Stimulated activated CD4-positive, alpha-beta T cell treated with anti-CD3 and anti-CD28 coated beads, Interleukin-4, amount 100 ng/mL, for 1 hour (primary cell): ENCODE measurements around the gene NFATC2IP.
"Not testable (repeated sequence)": the region's sequence is repeated elsewhere in the genome, so short reads cannot be mapped to it uniquely, and the experiment has no call there.

Source experiments
- DNase-seq: peaks from one replicate; pipeline ENCODE4 v3.0.0-alpha.2; 2020

Gene NFATC2IP

DNA sequence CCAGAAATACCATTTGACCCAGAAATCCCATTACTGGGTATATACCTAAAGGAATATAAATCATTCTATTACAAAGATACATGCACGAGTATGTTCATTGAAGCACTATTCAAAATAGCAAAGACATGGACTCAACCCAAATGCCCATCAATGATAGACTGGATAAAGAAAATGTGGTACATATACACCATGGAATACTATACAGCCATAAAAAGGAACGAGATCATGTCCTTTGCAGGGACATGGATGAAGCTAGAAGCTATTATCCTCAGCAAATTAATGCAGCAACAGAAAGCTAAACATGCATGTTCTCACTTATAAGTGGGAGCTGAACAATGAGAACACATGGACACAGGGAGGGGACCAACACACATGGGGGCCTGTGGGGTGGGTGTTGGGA lies 24.5 kb upstream of the NFATC2IP start:
- not testable (repeated sequence) for DNase-seq

DNA sequence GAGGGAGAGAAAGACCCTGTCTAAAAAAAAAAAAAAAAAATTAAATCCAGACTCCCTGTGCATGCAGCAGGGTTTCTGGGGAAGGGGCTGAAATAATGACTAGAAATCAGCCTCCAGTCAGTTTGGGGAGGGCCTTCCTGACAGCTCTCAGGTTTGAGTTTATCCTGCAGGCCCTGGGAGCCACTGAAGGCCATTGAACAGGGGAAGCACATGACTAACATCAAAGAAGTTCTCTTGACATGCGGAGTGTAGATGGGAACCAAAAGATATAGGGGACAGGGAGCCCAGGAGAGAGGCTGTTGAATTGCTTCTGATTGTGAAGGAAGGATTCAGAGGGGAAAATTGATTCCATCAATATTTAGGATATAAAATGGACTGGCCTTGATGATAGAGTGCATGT lies 22.9 kb upstream of the NFATC2IP start:
- no peak for DNase-seq

DNA sequence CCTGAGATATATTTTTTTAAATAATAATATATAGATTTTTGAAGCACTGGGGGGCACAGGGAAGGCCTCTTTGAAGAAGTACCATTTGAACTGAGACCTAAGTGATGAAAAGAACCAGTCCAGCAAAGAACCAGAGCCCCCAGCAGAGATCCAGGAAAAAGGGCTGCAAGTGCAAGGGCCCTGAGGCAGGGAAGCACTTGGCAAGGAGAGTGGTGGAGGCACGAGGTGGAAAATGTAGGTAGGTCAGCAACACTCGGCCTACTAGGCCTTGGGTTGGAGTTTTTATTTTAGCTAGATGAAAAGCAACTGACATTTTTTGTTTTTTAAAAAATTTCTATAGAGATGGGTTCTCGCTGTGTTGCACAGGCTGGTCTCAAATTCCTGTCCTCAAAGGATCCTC lies 20.5 kb upstream of the NFATC2IP start:
- DNase-seq, result no peak

DNA sequence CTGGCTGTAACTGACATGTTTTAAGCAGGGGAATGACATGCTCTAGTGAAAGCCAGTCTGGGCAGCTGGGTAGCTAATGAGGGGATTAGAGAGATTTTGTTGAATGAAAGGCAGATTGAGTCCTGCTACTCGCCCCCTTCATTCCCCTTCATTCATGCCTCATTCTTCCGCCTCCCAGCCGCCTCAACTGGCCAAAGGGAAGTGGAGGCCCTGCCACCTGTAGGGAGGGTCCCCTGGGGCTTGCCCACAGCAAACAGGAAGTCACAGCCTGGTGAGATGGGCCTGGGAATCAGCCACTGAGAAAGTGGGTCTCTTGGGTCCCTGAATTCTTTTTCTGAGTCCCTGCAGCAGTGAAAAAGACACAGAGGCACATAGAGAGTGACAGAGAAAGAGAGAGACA lies 20.1 kb upstream of the NFATC2IP start:
- DNase-seq, result no peak

DNA sequence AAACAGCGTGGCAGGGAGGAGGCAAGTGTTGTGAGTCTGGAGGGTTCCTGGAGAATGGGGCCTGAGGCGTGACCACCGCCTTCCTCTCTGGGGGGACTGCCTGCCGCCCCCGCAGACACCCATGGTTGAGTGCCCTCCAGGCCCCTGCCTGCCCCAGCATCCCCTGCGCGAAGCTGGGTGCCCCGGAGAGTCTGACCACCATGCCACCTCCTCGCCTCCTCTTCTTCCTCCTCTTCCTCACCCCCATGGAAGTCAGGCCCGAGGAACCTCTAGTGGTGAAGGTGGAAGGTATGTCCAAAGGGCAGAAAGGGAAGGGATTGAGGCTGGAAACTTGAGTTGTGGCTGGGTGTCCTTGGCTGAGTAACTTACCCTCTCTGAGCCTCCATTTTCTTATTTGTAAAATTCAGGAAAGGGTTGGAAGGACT lies 18.9 kb upstream of the NFATC2IP start, which contains the start of gene CD19:
TSS of gene CD19 (plus strand) at position 171 of the 425 bp plus-strand sequence. CDS start at position 201, 30 bp downstream.
- no peak for DNase-seq

DNA sequence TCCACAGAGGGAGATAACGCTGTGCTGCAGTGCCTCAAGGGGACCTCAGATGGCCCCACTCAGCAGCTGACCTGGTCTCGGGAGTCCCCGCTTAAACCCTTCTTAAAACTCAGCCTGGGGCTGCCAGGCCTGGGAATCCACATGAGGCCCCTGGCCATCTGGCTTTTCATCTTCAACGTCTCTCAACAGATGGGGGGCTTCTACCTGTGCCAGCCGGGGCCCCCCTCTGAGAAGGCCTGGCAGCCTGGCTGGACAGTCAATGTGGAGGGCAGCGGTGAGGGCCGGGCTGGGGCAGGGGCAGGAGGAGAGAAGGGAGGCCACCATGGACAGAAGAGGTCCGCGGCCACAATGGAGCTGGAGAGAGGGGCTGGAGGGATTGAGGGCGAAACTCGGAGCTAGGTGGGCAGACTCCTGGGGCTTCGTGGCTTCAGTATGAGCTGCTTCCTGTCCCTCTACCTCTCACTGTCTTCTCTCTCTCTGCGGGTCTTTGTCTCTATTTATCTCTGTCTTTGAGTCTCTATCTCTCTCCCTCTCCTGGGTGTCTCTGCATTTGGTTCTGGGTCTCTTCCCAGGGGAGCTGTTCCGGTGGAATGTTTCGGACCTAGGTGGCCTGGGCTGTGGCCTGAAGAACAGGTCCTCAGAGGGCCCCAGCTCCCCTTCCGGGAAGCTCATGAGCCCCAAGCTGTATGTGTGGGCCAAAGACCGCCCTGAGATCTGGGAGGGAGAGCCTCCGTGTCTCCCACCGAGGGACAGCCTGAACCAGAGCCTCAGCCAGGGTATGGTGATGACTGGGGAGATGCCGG lies 18.2 kb upstream of the NFATC2IP start:
- no peak for DNase-seq

DNA sequence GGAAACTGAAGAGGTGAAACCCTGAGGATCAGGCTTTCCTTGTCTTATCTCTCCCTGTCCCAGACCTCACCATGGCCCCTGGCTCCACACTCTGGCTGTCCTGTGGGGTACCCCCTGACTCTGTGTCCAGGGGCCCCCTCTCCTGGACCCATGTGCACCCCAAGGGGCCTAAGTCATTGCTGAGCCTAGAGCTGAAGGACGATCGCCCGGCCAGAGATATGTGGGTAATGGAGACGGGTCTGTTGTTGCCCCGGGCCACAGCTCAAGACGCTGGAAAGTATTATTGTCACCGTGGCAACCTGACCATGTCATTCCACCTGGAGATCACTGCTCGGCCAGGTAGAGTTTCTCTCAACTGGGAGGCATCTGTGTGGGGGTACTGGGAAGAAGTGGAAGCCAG lies 17.6 kb upstream of the NFATC2IP start:
- no peak for DNase-seq

DNA sequence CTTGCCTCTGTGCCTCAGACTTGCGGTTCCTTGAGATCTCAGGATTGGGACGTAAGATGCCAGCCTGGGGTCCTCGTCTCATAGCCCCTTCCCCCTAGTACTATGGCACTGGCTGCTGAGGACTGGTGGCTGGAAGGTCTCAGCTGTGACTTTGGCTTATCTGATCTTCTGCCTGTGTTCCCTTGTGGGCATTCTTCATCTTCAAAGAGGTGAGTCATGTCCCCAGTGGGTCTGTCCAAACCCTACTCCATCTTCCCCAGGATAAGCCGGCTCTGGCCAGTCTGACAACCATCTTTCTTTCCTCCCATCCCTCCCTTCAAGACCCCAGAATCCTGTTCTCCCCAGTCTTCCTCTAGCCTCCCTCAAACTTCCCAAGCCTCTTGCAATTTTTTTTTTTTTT lies 15.4 kb upstream of the NFATC2IP start:
- no peak for DNase-seq

DNA sequence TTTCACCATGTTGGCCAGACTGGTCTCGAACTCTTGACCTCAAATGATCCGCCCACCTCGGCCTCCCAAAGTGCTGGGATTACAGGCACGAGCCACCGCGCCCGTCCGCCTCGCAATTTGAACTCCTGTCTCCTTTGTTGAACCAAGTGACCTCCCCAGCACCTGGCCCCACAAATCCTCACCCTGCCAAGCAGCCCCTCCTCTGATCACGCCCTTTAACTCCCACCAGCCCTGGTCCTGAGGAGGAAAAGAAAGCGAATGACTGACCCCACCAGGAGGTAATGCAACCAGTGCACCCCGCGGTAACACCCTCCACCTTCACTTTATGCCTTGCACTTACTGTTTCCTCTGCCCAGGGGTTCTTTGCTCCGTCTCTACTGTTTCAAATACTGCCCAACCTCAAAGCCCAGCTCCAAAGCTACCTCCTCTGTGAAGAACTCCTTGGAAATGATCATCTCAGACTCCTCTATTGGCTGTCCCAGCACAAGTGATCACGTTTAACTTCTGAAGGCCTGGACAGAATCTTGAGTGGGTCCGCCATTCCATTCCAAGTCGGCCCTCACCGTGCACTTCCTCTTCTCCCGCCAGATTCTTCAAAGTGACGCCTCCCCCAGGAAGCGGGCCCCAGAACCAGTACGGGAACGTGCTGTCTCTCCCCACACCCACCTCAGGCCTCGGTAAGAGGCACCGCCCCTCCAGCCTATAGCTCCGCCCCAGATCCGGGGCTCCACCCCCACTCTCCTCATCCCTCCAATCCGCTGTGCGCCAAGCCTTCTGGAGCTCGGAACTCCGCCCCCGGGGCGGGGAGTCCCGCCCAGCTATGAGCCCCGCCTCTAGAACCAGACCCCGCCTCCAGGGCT lies 14.6 kb upstream of the NFATC2IP start:
- DNase-seq, result peak; percentile 83

DNA sequence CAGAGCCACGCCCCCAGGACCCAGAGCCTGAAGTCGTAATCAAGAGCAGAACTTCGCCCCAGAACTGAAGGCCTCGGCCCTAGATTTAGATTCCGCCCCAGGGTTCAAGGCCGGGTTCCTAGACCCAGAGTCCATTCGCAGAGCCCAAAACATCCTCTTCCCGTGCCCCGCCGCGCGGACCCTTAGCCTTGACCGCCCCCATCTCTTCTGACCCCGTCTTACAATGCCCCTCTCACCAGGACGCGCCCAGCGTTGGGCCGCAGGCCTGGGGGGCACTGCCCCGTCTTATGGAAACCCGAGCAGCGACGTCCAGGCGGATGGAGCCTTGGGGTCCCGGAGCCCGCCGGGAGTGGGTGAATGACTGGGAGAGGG lies 14.0 kb upstream of the NFATC2IP start:
- DNase-seq, result no peak

DNA sequence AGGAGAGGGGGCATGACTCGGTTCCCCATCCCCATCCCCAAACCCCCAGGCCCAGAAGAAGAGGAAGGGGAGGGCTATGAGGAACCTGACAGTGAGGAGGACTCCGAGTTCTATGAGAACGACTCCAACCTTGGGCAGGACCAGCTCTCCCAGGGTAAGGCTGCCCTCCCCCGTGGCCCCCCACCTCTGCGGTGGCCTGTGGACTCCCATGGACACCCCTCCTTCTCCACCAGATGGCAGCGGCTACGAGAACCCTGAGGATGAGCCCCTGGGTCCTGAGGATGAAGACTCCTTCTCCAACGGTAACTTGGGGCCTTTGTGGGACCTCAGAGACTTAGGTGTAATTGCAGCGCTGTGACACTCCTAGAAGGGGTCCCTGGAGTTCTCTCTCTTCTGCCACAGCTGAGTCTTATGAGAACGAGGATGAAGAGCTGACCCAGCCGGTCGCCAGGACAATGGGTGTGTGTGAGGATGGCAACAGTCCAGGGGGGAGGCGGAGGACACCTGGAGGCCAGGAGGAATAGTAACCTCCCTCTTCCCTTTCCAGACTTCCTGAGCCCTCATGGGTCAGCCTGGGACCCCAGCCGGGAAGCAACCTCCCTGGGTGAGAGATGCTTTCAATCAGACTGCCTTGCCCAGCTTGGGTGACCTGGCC lies 13.4 kb upstream of the NFATC2IP start:
- no peak for DNase-seq

DNA sequence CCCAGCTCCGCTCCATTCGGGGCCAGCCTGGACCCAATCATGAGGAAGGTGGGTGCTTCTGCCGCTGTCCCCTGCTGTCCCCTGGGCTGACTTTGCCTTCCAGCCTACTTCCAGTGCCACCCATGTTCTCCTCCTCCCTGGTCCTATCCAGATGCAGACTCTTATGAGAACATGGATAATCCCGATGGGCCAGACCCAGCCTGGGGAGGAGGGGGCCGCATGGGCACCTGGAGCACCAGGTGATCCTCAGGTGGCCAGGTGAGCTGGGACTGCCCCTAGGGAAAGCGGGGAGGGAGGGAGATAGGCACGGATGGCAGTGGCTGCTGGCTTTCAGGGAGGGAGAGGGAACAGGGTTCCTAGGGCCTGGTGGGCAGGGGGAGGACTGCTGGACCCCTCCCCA lies 12.0 kb upstream of the NFATC2IP start:
- no peak for DNase-seq

DNA sequence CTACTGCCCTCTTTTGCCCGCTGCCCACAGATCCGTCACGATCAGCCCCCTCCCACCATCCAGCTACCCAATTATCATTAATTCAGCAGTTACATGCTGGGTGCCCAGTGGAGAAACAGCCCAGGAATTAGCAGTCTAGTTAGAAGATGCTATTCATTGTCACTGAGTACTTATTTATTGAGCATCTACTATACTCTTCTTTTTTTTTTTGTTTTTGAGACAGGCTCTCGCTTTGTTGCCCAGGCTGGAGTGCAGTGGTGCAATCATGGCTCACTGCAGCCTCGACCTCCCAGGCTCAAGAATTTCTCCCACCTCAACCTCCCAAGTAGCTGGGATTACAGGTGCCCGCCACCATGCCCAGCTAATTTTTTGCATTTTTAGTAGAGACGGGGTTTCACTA lies 10.9 kb upstream of the NFATC2IP start:
- not testable (repeated sequence) for DNase-seq

DNA sequence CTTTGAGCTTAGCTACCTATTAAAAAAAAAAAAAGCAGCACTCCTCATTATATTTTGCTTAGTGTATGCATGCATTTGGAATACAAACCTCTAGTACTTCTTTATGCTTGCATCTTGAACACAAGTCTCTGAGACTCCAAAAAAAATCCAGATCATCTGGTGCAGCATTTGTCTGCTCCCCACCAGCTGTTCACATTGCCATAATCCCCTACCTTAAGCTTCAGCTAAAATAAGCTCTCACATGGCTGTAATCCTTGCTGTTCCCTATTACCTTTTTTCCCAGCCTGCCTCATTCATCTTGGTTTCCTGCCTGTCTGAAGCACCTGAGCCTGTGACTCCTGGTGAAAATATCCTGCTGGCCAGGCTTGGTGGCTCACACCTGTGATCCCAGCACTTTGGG lies 7.5 kb upstream of the NFATC2IP start:
- no peak for DNase-seq

DNA sequence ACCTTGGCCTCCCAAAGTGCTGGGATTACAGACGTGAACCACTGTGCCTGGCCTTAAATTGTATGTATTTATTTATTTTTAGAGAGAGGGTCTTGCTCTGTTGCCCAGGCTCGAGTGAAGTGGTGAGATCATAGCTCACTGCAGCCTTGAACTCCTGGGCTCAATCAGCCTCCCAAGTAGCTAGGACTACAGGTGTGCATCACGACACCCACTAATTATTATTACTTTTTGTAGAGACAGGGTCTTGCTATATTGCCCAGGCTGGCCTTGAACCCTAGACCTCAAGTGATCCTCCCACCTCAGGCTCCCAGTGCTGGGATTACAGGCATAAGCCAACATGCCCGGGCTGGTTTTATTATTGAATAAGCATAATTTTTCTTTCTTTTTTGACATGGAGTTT lies 4.1 kb upstream of the NFATC2IP start:
- DNase-seq, result no peak

DNA sequence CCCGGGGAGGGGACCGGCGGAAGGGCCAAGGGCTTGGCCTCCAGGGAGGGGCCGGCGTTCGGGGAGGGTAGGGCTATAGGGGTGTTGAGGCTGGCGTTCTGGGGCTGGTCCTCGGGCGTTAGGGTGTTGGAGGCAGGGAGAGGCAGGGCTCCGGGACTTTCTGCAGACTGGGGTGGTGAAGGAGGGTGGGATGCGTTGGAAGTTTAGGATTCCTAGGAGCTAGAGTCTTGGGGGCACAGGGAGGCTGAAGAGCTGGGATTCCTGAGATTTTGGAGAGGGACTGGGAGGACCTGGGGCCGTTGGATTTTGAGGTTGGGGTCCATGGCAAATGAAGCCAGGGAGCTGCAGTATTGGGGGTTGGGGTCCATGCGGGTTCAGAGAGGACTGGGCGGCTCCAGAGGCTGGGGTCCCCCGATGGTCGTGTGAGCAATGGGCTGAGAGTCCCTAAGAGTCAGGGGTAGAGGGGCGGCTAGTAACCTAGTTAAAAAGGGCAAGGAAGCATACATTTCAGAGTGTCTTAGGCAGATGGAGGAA lies 740 bp downstream of the NFATC2IP start:
- DNase-seq, result peak; percentile 31

DNA sequence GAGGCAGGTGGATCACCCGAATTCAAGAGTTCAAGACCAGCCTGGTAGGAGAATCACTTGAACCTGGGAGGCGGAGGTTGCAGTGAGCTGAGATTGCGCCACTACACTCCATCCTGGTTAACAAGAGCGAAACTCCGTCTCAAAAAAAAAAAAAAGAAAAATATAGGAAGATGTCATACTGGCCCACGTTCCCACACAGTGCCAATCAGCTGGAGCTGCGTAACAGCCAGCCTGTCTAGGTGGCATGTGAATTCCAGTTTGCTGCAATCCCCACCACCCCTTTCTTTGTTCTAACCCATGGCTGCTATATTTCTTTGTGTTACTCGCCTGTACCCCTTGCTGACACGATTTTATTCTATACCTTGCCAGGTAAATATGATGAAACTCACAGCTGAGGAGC lies 7.5 kb downstream of the NFATC2IP start:
- DNase-seq, result no peak

DNA sequence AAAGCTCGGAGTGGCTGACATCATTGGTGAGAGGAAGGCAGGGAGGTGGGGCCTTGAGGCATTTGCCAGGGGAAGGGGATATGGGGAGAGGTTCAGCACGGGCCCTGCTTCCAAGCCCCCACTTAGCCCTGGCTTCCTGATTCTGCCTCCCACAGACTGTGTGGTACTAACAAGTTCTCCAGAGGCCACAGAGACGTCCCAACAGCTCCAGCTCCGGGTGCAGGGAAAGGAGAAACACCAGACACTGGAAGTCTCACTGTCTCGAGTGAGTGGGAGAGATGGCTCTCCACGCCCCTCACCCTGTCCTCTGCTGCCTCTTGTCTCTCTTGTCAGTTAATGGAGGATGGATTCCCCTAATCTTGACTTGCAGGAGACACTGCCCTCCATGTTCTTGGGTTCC lies 8.1 kb downstream of the NFATC2IP start:
- no peak for DNase-seq

DNA sequence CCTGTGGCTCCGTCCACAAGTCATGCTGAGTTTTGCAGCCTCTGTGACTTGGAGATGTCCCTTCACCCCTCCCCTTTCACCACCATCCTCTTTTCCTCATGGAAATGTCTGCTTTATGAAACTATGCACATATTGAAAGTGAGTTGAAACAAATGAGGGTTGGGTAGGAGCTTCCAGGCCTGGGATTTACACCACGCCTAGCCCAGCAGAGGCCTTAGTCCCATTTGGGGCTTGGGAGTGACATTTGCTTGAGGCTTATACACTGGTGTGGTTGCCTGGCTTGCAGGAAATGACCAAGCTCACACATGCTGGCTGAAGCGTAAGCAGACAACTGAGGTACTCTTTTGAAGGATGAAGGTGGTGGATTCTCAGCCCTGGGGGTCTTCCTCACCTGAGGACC lies 13.3 kb downstream of the NFATC2IP start:
- no peak for DNase-seq

DNA sequence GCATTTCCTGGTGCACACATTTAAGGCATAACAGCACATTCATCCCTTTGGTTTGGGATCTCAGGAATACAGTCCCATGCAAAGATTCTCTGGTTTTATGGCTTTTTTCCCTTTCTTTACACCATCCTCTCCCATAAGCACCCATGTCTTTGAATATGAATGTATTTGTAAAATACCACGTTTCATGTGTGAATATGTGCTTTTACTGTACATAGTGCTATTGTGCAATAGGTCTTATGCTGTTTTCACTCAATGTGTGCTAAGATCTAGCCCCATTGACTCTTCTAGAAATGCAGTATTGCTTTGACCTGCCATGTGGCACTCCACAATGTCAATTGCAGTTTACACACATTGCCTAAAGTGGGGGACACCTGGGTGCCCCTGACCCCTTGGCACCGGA lies 13.8 kb downstream of the NFATC2IP start:
- DNase-seq, result no peak

DNA sequence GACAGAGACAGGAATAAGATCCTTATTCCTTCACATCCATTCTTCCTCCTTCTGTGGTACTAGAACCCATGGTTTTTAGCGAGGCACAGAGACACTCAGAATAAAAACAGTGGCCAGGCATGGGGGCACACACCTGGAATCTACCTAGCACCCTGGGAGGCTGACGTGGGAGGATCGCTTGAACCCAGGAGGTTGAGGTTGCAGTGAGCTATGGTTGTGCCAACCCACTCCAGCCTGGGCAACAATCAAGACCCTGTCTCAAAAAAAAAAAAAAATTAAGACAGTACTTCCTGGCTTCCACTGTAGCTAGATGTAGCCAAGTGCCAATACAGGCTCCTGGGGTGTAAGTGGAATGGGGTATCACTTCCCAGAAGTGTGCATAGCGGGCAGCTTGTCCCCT lies 16.4 kb downstream of the NFATC2IP start:
- DNase-seq, result no peak

DNA sequence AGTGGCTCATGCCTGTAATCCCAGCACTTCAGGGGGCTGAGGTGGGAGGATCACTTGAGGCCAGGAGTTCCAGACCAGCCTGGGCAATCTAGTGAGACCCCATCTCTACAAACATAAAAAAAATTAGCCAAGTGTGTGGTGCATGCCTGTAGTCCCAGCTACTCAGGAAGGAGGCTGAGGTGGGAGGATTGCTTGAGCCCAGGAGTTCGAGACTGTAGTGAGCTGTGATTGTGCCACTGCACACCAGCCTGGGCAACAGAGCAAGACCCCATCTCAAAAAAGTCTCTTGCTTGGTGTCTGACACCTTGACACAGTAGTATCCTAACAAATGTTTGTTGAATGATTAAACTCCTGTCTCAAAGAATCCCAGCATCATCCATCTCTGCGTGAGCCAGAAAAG lies 19.0 kb downstream of the NFATC2IP start:
- DNase-seq, result not testable (repeated sequence)

DNA sequence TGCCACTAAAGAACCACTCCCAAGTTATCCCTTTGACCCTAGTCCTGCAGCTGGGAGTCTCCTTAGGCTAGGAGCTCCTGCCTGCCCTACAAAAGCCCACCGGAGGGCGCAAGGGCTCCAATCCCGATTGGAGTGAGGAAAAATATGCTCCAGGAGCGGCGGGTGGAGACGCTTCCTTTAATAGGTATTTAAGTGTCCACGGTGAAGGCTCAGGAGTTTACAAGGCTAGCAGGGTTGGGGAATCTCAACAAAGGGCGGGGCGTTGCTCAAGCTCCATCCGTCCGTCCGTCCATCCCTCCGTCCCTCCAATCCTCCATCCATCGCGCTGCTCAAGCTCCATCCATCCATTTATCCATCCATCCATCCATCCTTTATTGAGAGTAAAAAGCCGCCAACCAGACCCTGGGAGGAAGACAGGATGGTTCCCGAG lies 23.3 kb downstream of the NFATC2IP start:
- DNase-seq, result peak; percentile 45
